T47D (cell line): ENCODE measurements around the gene ITCH.
"Not testable (repeated sequence)": the region's sequence is repeated elsewhere in the genome, so short reads cannot be mapped to it uniquely, and the experiment has no call there.

ENCODE experiments used
- DNase-seq, 2 experiments: peaks; one replicate each; pipeline versions ENCODE4 v3.0.0 to v3.0.0-alpha.2; 2011 to 2012; ENCODE audit warnings: low read depth in 1 of 2, low spot score in 1 of 2
- JUND ChIP-seq: IDR thresholded peaks from 2 replicates; pipeline ENCODE4 v1.6.1; 2012; ENCODE audit warnings: low read depth
- in situ Hi-C: cut with HindIII; loops from 2 replicates; pipeline ENCODE4 v1.10.0; 2016; ENCODE audit warnings: low sequenced_read_pairs, low pct_unique_long_range_greater_than_20kb

Gene ITCH

GRCh38 chr20:34363062-34363464 lies at the start of gene ITCH:
ITCH (plus strand) TSS chr20:34363273; CDS start chr20:34393812, 30,539 bp downstream.
- no peak for TF ChIP-seq JUND
- in situ Hi-C loops = no loop called here
- DNase-seq = peak; percentile 96 to 98

GRCh38 chr20:34315236-34315635 lies 47.8 kb upstream of the ITCH start:
- in situ Hi-C loops = no loop called here
- no peak for DNase-seq
- TF ChIP-seq JUND = no peak

GRCh38 chr20:34316196-34316814 lies 46.8 kb upstream of the ITCH start:
- in situ Hi-C loops = no loop called here
- DNase-seq = no peak
- no peak for TF ChIP-seq JUND

GRCh38 chr20:34318609-34319443 lies 44.2 kb upstream of the ITCH start:
- in situ Hi-C loops = no loop called here

GRCh38 chr20:34320861-34321260 lies 42.2 kb upstream of the ITCH start:
- in situ Hi-C loops = no loop called here
- TF ChIP-seq JUND = no peak
- no peak for DNase-seq

More at GRCh38 chr20:34318609-34319443, 44.2 kb upstream of the ITCH start:
- TF ChIP-seq JUND = no peak
- DNase-seq = no peak

GRCh38 chr20:34322267-34323105 lies 40.6 kb upstream of the ITCH start:
- in situ Hi-C loops = no loop called here
- DNase-seq = no peak
- no peak for TF ChIP-seq JUND

- in situ Hi-C loops = no loop called here
- no peak for TF ChIP-seq JUND
- DNase-seq = no peak
Measured at GRCh38 chr20:34324541-34324940, 38.5 kb upstream of the ITCH start.

GRCh38 chr20:34328207-34328606 lies 34.9 kb upstream of the ITCH start:
- DNase-seq, in situ Hi-C loops: not testable (repeated sequence)

- DNase-seq = no peak
- in situ Hi-C loops = no loop called here
- no peak for TF ChIP-seq JUND
Measured at GRCh38 chr20:34328928-34329677, 34.0 kb upstream of the ITCH start.

- in situ Hi-C loops, DNase-seq: not testable (repeated sequence)
Measured at GRCh38 chr20:34330861-34331544, 32.1 kb upstream of the ITCH start.

GRCh38 chr20:34331838-34332237 lies 31.2 kb upstream of the ITCH start:
- no peak for DNase-seq
- no peak for TF ChIP-seq JUND
- in situ Hi-C loops = no loop called here
